Measurements from ENCODE around the gene BCL7A. TPM values are rescaled to one million over a fixed set of nuclear protein-coding genes. Genes with fewer than 3 reads are reported as not detected.

BCL7A gene
- total RNA-seq, 4 donors from 2014 or later, result 0.26 to 12.2 (median 4.2) TPM

GRCh38 chr12:122097584-122097926 is 75.9 kb downstream of the BCL7A start:
- no peaks in the 10 kb centered on the region for H3K36me3 ChIP-seq
- peak overlapping the region; percentile 73 to 82 for H3K27ac ChIP-seq
- TF ChIP-seq POLR2A (IDR thresholded peaks at IDR 0.05) (no peak), CTCF (IDR thresholded peaks at IDR 0.05) (no peak)
- no peaks in the 10 kb centered on the region for H3K9me3 ChIP-seq
- intact Hi-C loops (cut with DNase I; ENCODE audit: low total_unique reads), result no loop called here
- H3K27me3 ChIP-seq, result no peaks in the 10 kb centered on the region
- H3K4me1 ChIP-seq, result peaks cover 6 to 26% of the 10 kb centered on the region in 2 donors
- H3K4me3 ChIP-seq, result no peak overlapping the region
- DNase-seq, result no peak

GRCh38 chr12:122097927-122098756 is 76.5 kb downstream of the BCL7A start:
- Histone ChIP-seq H3K4me1 (peaks cover under 1 to 26% of the 10 kb centered on the region in 2 donors), H3K4me3 (no peak overlapping the region), H3K9me3 (no peaks in the 10 kb centered on the region), H3K27me3 (no peaks in the 10 kb centered on the region), H3K27ac (peak overlapping the region; percentile 73 to 82), H3K36me3 (no peaks in the 10 kb centered on the region)
- TF ChIP-seq CTCF (IDR thresholded peaks at IDR 0.05), result no peak
- TF ChIP-seq POLR2A (IDR thresholded peaks at IDR 0.05), result no peak
- intact Hi-C loops (cut with DNase I; ENCODE audit: low total_unique reads), result no loop called here
- peak; percentile 49 to 63 for DNase-seq

- no peak for DNase-seq
- Histone ChIP-seq H3K36me3 (no peaks in the 10 kb centered on the region), H3K27me3 (no peaks in the 10 kb centered on the region), H3K4me3 (no peak overlapping the region), H3K9me3 (no peaks in the 10 kb centered on the region), H3K27ac (peak overlapping the region; percentile 73 to 82), H3K4me1 (peaks cover 0 to 26% of the 10 kb centered on the region in 2 donors)
- intact Hi-C loops (cut with DNase I; ENCODE audit: low total_unique reads), result no loop called here
- TF ChIP-seq CTCF (IDR thresholded peaks at IDR 0.05), result no peak
- no peak for TF ChIP-seq POLR2A (IDR thresholded peaks at IDR 0.05)
These were observed 77.6 kb downstream of the BCL7A start for GRCh38 chr12:122099280-122099749.

- no peaks in the 10 kb centered on the region for H3K9me3 ChIP-seq
- no peak for TF ChIP-seq CTCF (IDR thresholded peaks at IDR 0.05)
- no peak for TF ChIP-seq POLR2A (IDR thresholded peaks at IDR 0.05)
- H3K27ac ChIP-seq, result peak overlapping the region; percentile 73 to 82
- intact Hi-C loops (cut with DNase I; ENCODE audit: low total_unique reads), result no loop called here
- no peak for DNase-seq
- H3K36me3 ChIP-seq, result no peaks in the 10 kb centered on the region
- peaks cover 0 to 26% of the 10 kb centered on the region in 2 donors for H3K4me1 ChIP-seq
- H3K27me3 ChIP-seq, result no peaks in the 10 kb centered on the region
- no peak overlapping the region for H3K4me3 ChIP-seq
These were observed 78.2 kb downstream of the BCL7A start for GRCh38 chr12:122099856-122100255.

GRCh38 chr12:122100568-122100967 is 78.9 kb downstream of the BCL7A start:
- no peaks in the 10 kb centered on the region for H3K36me3 ChIP-seq
- peaks cover 0 to 23% of the 10 kb centered on the region in 2 donors for H3K4me1 ChIP-seq
- TF ChIP-seq CTCF (IDR thresholded peaks at IDR 0.05), result no peak
- no peak for TF ChIP-seq POLR2A (IDR thresholded peaks at IDR 0.05)
- H3K27me3 ChIP-seq, result no peaks in the 10 kb centered on the region
- H3K9me3 ChIP-seq, result no peaks in the 10 kb centered on the region
- no peak overlapping the region for H3K4me3 ChIP-seq
- intact Hi-C loops (cut with DNase I; ENCODE audit: low total_unique reads), result no loop called here
- DNase-seq, result no peak
- no peak overlapping the region for H3K27ac ChIP-seq
